ENCODE results near the gene FOXA2. TPM values are rescaled to one million over a fixed set of nuclear protein-coding genes. Genes with fewer than 3 reads are reported as not detected.

Gene FOXA2
- total and polyA plus RNA-seq, 2 of the 13 experiments (the other 11 are each of a cell fraction or from before 2014, with no cell fraction given): 8.8 to 12.2 TPM

DNA sequence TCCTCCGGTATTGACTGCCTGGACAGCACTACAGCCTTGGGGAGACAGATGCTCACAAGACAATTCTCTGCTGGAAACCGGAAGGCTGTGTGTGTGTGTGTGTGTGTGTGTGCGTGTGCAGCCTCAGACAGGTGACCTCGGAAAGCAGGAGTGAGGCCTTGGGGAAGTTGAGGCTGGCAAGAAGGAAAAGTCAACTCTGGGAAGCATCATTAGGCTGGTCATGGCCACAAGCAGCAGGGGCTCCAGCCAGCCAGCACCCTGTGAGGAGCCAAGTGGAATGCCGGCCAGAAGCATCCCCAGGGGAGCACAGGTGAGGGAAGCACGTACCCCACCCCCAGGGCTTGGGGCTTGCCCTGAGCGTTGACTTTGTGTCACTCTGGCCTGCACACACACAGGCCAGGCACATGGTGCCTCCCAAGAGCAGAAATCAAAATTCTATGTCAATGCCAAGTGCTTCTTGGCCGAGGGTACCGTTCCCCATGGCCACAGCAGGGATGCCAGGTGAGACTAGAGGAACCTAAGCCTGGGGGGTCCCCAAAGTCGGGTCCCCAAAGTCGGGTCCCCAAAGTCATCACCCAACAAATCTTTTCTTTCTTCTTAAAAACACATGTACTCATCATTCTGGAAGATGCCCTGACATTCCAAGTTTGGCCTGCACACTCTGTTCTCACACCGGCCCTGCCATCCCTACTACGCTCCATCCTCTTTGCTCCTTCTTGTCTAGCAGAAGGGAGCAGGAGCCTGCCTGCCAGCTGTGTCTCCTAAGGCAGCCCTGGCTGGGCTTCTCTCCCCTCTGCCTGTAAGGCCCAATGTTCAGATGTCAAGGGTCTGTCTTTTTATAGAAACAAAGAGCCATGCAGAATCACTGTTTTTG is 26.7 kb downstream of the FOXA2 start (continued):
- TF ChIP-seq SNAPC2 (CRISPR knock-in tag; IDR thresholded peaks at IDR 0.05) (no peak), SMC3 (IDR thresholded peaks at IDR 0.05; ENCODE audit: low read length) (no peak), ARNT (IDR thresholded peaks at IDR 0.05) (no peak), ZNF274 (CRISPR knock-in tag; IDR thresholded peaks at IDR 0.05) (peak; percentile 55; the same call in 1 of the 2 replicates), MED13 (CRISPR knock-in tag; IDR thresholded peaks at IDR 0.05) (no peak), SAFB2 (CRISPR knock-in tag; IDR thresholded peaks at IDR 0.05; ENCODE audit: borderline replicate concordance, low read depth) (no peak), ZSCAN21 (CRISPR knock-in tag; IDR thresholded peaks at IDR 0.05; ENCODE audit: borderline replicate concordance) (peak; percentile 45; the same call in 1 of the 2 replicates), DR1 (CRISPR knock-in tag; IDR thresholded peaks at IDR 0.05) (no peak), ZNF383 (CRISPR knock-in tag; IDR thresholded peaks at IDR 0.05; ENCODE audit: borderline replicate concordance) (no peak), ZNF501 (CRISPR knock-in tag; IDR thresholded peaks at IDR 0.05) (0 out of 2 replicates have a peak, but pooled peaks have one; percentile 38), HOXA7 (CRISPR knock-in tag; IDR thresholded peaks at IDR 0.05) (no peak), HOXD1 (CRISPR knock-in tag; IDR thresholded peaks at IDR 0.05) (no peak), MIXL1 (CRISPR knock-in tag; IDR thresholded peaks at IDR 0.05) (no peak), ZNF709 (CRISPR knock-in tag; IDR thresholded peaks at IDR 0.05) (0 out of 2 replicates have a peak, but pooled peaks have one; percentile 51), HINFP (CRISPR knock-in tag; IDR thresholded peaks at IDR 0.05; ENCODE audit: low read depth) (no peak), SRY (CRISPR knock-in tag; IDR thresholded peaks at IDR 0.05) (no peak), ZNF225 (CRISPR knock-in tag; IDR thresholded peaks at IDR 0.05) (0 out of 2 replicates have a peak, but pooled peaks have one; percentile 34), MBD4 (IDR thresholded peaks at IDR 0.05; ENCODE audit: borderline replicate concordance, low read length) (no peak), ZKSCAN8 (CRISPR knock-in tag; IDR thresholded peaks at IDR 0.05; ENCODE audit: borderline replicate concordance) (no peak), ZSCAN25 (CRISPR knock-in tag; IDR thresholded peaks at IDR 0.05) (no peak), THAP11 (CRISPR knock-in tag; IDR thresholded peaks at IDR 0.05) (no peak), KDM2A (CRISPR knock-in tag; IDR thresholded peaks at IDR 0.05; ENCODE audit: borderline replicate concordance, low read depth) (0 out of 2 replicates have a peak, but pooled peaks have one; percentile 10)
- TF ChIP-seq, protein P1, sequence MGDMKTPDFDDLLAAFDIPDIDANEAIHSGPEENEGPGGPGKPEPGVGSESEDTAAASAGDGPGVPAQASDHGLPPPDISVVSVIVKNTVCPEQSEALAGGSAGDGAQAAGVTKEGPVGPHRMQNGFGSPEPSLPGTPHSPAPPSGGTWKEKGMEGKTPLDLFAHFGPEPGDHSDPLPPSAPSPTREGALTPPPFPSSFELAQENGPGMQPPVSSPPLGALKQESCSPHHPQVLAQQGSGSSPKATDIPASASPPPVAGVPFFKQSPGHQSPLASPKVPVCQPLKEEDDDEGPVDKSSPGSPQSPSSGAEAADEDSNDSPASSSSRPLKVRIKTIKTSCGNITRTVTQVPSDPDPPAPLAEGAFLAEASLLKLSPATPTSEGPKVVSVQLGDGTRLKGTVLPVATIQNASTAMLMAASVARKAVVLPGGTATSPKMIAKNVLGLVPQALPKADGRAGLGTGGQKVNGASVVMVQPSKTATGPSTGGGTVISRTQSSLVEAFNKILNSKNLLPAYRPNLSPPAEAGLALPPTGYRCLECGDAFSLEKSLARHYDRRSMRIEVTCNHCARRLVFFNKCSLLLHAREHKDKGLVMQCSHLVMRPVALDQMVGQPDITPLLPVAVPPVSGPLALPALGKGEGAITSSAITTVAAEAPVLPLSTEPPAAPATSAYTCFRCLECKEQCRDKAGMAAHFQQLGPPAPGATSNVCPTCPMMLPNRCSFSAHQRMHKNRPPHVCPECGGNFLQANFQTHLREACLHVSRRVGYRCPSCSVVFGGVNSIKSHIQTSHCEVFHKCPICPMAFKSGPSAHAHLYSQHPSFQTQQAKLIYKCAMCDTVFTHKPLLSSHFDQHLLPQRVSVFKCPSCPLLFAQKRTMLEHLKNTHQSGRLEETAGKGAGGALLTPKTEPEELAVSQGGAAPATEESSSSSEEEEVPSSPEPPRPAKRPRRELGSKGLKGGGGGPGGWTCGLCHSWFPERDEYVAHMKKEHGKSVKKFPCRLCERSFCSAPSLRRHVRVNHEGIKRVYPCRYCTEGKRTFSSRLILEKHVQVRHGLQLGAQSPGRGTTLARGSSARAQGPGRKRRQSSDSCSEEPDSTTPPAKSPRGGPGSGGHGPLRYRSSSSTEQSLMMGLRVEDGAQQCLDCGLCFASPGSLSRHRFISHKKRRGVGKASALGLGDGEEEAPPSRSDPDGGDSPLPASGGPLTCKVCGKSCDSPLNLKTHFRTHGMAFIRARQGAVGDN (CRISPR knock-in tag; IDR thresholded peaks at IDR 0.05): peak; percentile 46
- TF ChIP-seq, protein P2, sequence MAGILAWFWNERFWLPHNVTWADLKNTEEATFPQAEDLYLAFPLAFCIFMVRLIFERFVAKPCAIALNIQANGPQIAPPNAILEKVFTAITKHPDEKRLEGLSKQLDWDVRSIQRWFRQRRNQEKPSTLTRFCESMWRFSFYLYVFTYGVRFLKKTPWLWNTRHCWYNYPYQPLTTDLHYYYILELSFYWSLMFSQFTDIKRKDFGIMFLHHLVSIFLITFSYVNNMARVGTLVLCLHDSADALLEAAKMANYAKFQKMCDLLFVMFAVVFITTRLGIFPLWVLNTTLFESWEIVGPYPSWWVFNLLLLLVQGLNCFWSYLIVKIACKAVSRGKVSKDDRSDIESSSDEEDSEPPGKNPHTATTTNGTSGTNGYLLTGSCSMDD (CRISPR knock-in tag; IDR thresholded peaks at IDR 0.05): no peak
